NCI-H345 (cell line): ENCODE data around the gene OR4F15.
"Not testable (repeated sequence)": the region's sequence is repeated elsewhere in the genome, so short reads cannot be mapped to it uniquely, and the experiment has no call there.

ENCODE experiments used
- DNase-seq: peaks from one replicate; lab custom pipeline; 2025; lab: John Stamatoyannopoulos, UW

The OR4F15 gene, protein sequence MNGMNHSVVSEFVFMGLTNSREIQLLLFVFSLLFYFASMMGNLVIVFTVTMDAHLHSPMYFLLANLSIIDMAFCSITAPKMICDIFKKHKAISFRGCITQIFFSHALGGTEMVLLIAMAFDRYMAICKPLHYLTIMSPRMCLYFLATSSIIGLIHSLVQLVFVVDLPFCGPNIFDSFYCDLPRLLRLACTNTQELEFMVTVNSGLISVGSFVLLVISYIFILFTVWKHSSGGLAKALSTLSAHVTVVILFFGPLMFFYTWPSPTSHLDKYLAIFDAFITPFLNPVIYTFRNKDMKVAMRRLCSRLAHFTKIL

DNA sequence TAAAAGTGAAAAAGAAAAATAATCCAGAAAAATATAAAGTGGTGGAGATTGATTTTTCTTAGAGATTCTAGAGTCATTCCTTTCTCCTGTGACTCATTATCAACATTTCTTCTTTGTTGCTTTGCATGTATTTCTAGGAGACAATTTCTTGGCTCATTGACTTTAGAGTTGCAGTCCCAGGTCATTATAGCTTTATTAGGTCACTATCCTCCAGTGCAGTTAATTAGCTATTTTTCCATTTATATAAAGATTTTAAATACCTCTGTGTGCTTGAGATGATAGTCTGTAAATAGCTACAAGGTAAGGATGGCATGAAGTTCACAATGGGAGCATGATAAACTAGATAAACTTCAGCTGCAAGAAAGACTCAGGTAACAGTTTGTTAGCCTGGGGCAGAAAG is at the start of gene OR4F15:
OR4F15 (plus strand) TSS at position 301 of the 400 bp plus-strand sequence. CDS start 5,985 bp downstream, outside the sequence.
- DNase-seq = no peak

DNA sequence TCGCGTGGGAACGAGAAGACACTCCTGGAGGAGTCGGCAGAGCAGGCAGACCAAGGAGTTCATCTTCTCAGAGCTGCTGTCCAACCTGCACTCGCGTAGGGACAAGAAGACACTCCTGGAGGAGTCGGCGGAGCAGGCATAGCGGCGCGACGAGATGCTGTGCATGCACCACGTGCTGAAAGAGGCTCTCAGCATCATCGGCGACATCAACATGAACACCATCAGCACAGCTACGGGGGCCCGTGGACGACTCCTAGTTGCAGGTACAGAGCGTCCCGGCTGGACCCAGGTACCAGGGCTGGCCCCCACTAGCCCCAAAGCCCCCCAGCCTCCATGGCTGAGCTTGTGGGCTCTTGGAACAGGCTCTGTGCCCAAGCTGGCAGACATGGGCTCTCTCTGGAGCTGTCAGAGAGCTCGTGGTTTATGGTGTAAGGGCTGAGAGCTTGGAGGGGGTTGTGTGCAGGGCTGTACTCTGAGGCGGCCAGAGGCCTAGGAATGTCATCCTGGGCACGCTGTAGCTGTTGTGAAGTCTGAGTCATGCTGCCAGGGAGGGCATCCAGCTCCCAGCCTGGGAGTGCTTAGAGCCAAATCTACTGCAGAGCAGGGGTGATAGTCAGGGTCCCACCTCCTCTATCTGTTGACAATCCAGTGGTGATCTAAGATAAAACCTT is 47.2 kb upstream of the OR4F15 start:
- DNase-seq = not testable (repeated sequence)

DNA sequence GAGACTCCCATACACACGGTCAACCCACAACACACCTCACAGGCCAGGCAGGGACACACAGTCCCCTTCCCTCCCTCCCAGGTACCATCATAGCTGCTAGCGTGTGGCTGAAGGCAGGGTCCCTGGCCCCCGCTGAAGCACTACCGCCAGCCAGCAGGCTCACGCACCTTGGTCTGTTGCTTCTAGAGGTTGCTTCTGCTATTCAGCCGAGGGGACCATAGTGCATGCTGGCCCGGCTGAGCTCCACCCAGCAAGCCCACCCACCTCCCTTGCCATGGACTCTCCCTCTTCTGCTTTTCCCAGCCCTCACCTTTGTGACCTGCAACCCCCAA is 46.7 kb upstream of the OR4F15 start:
- DNase-seq = not testable (repeated sequence)

DNA sequence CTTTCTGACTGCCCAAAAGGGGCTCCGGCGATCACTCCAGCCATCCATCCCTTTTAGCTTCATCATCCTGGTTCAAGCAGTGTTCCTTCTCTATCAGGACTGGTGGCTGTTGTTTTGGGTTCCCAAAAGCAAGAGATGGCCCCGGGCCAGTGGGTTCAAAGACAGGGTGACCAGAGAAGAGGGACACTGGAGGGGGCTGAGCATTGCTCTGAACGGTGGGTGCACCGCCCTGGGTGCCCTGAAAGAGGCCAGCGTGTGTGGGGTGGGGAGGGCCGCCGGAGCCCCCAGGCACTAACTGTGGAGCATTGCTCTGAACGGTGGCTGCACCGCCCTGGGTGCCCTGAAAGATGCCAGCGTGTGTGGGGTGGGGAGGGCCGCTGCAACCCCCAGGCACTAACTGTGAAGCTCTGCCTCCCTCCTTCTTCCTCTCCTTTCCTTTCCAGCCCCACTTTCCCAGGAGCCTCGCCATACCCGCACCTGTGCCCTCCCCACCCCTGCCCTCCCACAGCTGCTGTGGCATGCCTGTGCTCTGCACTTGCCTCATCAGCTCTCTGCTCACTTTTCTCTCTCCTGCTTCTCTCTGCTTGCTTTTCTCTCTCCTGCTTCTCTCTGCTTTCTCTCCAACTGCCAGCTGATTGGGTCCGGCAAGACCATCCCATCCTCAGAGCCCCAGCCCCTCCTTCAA is 46.1 kb upstream of the OR4F15 start:
- DNase-seq = no peak

DNA sequence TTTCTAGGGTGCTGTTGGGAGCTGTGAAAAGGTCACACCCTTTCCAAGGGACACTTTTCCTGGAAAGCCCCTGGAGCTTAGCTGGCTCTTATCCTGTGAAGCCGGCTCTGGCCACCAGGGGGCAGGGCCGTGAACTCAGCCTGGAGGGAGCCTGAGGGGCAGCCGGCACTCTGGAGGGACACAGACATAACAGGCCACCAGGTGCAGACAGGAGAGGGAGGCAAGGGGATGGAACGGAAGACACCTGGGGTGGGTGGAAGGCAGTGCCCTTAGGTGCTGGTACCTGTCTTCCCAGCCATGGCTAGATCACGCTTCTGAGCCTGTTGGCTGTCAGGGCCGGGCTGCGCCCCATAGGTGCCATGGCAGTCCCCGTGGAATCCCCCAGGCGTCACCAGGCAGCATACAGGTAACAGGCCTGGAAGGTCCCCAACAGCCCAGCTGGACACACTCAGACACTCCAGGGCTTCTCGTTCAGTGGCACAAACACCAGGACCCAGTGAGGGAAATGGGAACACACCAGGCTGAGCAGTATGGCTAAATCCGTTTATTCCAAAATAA is 44.8 kb upstream of the OR4F15 start:
- not testable (repeated sequence) for DNase-seq

DNA sequence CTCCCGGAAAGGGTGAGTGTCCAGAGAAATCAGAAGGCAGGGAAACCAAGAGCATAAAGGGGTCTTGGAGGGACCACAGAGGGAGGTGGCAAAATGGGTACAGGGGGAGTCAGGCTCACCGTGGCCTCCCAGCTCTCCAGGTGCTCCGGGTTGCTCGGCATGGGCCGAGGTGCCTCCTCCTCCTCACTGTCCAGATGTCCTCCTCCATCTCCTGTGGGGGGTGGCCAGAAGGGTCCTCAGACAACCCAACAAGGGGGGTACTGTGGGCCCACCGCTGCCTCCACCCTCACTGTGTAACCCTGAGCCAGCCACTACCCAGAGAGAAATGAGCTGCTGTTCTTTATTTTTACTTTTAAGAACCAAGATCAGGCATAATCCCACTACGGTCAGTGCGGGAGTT is 39.1 kb upstream of the OR4F15 start:
- no peak for DNase-seq

DNA sequence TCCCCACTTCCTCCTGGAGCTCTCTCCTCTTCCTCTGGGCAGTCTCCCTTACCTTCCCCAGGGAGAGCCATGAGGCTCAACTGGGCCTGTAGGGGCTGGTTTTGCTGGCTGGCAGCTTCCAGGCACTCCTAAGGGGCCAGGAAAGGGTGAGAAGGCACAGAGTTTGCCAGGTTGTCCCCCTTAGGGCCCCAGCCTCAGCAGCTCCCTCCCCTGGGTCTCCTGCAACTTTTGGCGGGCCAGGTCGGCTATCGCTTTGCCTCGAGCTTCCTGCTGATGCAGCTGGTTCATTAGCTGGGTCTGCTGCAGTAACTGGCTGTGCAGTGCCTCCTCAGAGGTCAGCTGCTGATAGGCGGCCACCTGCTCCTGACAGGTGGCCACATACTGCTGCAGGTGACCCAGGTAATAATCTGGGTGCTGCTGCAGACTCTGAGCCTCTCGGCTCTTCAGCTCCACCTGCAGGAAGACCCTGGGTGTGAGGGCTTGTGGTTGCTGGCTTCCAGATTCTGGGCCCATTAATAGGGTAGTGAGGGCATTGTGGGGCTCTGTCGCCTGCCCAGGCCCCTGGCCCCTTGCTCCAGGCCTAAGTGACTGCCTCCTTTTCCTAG is 38.4 kb upstream of the OR4F15 start:
- DNase-seq = no peak

DNA sequence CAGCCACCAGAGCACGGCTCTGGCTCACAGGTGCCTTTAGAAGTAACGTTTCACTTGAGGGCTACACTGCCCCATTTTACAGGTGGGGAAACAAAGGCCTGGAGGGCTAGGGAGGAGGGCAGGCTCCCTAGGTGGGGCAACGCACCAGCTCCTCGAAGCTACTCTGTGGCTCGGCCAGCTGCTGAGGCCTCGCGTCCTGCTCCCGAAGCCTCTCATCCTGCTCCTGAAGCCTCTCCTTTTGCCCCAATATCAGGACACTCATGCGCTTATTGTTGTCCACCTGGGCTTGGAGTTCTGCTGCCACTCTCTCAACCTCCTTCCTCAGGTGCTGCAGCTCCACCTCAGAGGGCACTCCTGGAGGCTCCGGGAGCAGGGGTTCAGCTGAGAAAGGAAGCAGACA is 36.9 kb upstream of the OR4F15 start:
- no peak for DNase-seq

DNA sequence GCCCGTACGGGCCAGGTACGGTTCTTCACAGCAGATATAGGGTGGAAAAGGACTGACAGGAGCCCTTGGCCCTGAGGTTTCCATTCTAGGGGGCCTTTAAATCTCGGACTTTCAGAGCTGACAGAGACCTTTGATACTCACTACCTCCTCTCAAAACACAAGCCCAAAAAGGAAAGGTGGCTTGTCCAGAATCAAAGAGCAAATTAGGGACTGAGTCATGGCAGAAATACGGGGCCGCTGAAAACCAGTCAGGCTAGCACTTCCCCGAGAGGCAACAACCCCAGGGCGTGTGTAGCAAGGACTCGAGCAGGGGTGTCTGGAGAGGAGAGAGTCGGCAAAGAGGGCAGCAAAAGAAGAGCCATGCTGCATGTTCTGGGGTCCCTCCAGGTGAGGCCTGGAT is 33.4 kb upstream of the OR4F15 start:
- DNase-seq = not testable (repeated sequence)

DNA sequence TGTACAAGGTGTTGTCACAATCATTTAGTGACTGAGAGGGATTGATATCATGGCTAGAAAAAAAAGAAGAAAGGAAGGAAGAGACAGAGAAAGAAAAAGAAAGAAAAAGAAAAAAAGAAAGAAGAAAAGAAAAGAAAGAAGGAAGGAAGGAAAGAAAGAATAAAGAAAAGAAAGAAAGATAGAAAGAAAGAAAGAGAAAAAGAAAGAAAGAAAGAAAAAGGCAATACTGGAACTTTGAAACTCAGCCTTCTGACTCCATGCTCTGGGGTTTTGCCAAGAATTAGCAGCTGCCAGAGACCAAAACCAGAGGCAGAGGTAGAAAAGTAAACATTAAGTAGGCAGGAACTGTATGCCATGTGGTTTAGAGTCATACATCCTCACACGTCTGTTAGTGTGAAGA is 31.8 kb upstream of the OR4F15 start:
- peak; percentile 15 for DNase-seq

DNA sequence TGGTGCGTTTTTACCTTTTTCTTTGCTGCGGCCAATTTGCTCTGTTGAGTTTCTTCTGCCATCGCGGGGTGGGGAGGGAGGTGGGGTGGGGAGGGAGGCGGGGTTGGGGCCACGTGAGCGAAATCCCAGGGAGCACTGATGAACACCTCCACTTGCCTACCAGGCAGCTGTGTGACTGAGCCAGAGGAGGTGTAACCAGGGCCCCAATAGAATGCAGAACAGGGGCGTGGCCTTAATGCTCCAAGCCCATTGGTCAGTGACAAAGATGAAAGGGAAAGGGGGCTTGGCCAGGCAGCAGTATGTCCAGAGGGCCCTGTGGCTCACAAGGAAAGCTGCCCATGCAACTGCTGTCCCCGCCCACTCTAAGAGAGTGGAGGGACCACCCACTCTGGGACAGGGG is 30.1 kb upstream of the OR4F15 start:
- no peak for DNase-seq

DNA sequence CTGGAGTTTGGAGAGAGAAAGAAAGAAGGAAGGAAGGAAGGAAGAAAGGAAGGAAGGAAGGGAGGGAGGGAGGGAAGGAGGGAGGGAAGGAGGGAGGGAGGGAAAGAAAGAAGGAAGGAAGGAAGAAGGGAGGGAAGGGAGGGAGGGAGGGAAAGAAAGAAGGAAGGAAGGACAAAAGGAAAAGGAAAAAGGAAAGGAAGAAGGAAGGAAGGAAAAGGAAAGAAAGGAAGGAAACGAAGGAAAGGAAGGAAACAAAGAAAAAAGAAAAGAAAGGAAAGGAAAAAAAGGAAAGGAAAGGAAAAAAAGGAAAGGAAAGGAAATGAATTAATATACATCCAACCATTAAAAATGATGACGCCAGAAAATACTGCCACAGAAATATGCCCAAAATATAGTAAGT is 27.4 kb upstream of the OR4F15 start:
- DNase-seq = no peak

DNA sequence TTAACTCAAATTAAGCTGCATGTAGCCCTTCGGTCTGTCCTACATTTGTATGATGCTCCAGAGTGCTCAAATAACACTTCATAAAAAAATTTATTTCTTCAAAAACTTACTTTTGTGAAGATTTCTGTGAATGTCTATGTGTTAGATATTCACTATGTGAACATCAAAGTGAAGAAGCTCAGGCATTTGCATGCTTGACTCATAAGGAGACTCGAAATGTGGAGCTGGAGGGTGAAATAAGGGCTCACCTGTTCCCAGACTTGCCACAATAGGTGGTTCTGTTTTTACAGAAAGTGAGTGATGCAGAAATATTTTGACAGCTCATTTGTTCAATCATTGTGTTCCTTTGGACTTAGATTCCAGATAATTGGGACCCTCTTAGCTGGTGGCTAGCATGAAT is 25.6 kb upstream of the OR4F15 start:
- not testable (repeated sequence) for DNase-seq

DNA sequence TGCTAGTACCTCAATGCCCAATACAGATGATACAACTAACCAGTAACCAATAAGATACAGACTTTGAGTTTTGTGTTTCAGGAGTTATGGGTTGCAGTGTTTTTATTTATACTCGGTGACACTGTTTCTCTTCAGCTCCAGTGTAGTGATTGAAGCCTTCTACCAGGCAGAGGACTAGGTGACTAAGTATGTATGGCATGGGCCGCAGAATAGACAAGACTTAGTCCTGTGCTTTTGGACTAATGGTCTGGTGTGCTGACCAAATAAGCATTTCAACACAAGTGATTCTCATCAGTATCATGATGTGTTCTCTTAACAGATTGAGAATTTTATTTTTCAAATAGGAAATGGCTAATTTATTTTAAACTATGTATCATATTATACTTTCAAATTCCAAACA is 24.0 kb upstream of the OR4F15 start:
- not testable (repeated sequence) for DNase-seq

DNA sequence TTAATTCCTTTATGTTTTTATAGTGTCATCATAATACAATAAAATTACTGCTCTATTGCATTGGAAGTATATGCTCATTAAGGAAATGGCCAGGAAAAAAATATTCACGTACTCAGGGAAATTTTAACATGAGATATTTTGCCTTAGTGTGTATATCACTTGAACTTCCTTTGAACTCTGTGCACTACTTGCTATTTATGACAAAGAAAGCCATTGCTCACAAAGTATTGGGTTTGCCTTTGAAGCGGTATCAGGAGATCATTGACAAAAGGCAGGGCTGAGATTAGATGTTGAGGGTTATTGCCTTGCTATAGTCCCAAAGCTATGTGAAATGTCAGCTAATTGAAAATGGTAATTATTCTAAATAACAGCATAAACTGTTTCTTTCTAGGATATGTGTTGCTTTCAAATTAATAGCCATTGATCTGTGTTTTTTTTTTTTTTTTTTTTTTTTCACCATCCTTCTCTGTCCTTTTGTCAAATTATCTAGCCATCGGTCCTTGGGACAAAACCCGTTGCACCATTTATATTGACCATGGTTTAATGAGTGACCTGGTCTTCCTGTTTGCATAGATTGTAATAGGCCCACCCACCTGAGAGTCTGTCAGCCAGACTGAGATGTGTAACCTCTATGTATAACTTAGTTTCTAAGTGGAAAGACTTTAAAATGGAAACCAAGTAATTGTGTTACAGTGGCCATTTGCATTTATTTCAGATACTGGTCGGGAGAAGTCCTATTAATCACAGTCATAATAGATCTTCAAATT is 23.3 kb upstream of the OR4F15 start:
- not testable (repeated sequence) for DNase-seq

DNA sequence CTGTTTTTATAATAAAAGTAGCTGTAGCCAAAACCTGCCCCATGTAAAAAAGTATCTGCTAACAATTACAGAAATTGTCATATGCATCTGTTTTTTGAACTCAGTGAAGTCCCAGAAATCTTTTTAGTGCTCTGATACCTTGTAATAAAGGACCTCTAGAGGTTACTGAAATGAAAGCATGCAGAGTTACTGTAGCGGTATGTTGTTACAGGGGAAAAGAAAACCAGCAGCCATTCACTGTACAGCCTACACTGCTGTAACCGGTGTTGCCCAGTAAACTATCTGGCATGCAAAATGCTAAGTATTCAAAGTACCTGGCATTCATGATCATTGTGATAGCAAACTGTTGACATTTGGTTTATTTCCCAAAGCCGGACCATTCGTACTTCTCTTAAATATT is 21.3 kb upstream of the OR4F15 start:
- not testable (repeated sequence) for DNase-seq

DNA sequence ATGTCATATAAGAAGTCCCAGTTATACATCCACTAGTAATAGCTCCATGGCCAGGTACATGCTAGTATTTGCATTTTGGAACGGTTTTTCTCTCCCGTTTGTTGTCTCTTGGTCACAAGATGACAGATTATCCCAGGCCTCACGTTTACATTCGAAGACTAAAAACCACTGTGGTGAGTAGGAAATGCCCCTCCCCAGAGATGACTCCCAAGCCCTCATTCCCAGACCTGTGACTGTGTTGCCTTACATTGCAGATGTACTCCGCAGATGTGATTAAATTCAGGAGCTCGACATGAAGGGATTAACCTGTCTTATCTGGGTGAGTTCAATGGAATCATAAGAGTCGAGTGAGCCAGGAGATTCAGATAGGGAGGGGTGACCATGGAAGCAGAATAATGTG is 18.0 kb upstream of the OR4F15 start:
- DNase-seq = not testable (repeated sequence)

DNA sequence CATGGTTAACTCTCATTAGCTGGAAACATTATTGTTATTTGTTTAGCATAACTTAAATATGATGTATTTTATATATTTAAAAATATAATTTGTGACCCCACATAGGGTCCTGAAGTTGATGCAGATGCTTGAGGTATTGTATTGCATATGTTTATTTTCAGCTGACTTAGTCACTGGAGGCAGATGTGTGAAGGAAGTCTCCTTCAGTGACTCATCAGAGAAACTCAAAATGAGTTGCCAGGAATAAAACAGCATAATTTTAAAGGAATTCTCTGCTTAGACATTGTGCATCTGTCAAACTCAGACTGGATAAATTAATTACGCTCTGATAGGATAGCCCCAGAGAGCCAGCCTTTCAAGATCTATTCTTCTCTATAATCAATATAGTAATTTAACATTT is 16.5 kb upstream of the OR4F15 start:
- no peak for DNase-seq

DNA sequence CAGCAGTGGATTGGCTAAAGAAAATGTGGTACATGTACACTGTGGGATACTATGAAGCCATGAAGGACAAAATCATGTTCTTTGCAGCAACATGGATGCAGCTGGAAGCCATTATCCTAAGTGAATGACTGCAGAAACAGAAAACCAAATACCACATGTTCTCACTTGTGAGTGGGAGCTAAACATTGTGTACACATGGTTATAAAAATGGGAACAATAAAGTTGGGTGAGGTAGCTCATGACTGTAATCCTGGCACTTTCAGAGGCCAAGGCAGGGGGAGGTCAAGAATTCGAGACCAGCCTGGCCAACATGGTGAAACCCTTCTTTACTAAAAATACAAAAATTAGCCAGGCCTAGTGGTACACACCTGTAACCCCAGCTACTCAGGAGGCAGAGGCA is 12.3 kb upstream of the OR4F15 start:
- DNase-seq = no peak

DNA sequence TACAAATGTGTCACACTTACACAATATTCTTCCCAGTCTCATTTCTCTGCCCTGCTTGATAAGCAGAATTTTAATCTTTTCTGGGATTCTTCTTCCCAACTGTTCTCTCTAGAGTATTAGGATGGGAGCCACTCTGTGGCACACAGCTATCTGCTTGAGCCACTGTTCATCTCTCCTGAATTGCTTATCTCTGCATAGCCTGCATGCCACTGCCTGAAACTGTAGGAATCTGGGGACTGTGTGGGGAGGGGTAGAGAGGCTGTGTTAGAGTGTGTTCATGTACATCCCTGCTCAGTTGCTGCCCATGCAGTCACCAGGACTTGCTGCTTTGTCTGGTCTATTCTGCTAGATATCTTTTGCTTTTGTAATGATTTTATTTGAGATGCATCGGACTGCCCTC is 11.0 kb upstream of the OR4F15 start:
- DNase-seq = no peak

DNA sequence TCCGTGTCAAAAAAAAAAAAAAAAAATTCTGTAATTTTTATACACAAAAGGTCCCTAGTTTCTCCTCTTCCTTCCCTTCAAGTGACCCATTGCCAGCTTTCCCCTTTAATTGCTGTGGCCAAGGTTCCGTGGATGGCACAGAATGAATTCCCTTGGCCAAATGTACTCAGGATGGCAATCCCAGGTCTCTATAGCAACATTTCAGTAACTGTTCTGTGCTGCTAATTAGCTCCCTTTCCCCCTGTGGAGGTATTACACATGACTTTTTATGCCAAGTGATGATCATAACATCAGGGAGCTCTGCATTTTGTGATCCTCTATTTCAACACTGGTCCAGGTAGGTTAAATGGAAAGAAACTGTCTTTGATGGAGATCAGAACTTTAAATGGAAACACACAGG is 8.8 kb upstream of the OR4F15 start, which contains the start of gene OR4F6:
OR4F6 (plus strand) TSS at position 301 of the 400 bp plus-strand sequence. CDS start 2,211 bp downstream, outside the sequence.
- DNase-seq = no peak

DNA sequence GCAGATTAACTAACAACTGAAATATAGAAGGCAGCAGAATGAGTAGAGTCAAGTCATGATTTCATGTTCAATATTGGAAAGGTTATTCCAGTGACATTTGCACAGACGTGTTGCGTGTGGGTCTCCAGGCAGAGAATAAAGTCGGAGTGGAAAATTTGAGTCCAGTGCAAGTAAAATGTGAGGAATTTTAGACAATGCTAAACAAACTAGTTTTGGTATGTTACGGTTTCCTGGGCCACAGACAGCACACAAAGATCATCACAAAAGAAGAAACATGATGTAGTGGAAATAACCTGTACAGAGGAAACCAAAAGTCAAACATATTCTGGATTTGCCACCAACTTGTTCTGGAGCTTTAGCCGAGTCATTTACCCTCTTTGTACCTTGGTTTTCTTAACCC is 8.3 kb upstream of the OR4F15 start:
- DNase-seq = no peak
